ENCODE results near the gene NBPF1.
"Not testable (repeated sequence)": the region's sequence is repeated elsewhere in the genome, so short reads cannot be mapped to it uniquely, and the experiment has no call there.

The NBPF1 gene

DNA sequence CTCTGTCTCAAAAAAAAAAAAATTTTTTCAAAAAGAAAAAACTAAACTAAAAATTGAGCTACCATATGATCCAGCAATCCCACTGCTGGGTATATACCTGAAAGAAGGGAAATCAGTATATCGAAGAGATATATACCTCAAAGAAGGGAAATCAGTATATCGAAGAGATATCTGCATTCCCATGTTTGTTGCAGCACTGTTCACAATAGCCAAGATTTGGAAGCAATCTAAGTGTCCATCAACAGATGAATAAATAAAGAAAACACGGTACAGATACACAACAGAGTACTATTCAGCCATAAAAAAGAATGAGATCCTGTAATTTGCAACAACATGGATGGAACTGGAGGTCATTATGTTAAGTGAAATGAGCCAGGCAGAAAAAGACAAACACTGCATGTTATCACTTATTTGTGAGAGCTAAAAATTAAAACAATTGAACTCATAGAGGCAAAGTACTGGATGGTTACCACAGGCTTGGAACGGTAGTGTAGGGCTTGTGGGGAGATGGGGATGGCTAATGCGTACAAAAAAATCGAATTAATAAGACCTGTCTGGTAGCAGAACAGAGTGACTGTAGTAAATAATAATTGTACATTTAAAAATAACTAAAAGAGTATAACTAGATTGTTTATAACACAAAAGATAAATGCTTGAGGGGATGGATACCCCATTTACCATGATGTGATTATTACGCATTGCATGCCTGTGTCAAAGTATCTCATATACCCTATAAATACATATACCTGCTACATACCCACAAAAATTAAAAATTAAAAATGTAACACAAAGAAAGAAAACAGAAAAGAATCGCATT is 28.0 kb upstream of the NBPF1 start:
- not testable (repeated sequence) for DNase-seq (ENCODE audit: low spot score)

- DNase-seq (ENCODE audit: low spot score), result not testable (repeated sequence)
These were observed 26.0 kb upstream of the NBPF1 start for GRCh38 chr1:16639091-16640031.

DNA sequence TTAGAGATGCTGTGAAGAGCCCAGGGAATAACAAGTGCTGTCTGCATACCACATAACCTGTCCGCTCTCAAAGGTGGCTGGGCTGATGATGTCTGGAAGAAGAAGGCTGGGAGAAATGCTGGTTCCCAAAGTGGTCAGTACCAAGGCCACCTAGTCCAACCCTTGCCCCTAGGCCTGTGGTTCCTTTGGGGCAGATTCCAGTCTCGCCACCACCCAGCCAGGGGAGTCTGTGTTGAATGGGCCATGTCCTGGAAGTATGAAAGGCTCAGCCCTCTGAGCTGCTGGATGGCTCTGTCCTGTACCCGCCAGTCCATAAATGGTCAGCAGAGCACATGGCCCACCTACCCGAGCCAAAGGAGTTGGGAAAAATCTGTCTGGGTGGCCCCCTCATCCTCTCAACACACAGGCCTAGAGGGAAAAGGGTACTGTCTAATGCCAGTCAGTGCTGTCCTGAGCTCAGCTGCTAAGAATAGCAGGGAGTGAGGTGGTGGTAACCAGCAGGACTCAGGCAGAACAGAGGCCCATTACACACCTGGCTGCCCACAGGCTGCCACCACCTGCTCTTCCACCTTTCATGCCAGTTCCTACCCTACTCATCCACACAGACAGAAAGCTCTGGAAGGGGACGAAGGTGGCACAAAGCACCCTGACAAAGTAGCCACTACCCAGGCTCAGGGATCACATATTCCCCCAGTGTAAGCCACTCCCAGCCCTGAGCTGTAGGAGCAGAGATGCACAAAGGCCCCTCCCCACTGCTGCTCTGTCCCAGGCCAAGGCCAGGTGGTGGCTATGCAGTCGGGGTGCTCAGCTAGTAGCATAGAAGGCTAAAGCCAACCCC is 24.8 kb upstream of the NBPF1 start:
- not testable (repeated sequence) for DNase-seq (ENCODE audit: low spot score)

DNA sequence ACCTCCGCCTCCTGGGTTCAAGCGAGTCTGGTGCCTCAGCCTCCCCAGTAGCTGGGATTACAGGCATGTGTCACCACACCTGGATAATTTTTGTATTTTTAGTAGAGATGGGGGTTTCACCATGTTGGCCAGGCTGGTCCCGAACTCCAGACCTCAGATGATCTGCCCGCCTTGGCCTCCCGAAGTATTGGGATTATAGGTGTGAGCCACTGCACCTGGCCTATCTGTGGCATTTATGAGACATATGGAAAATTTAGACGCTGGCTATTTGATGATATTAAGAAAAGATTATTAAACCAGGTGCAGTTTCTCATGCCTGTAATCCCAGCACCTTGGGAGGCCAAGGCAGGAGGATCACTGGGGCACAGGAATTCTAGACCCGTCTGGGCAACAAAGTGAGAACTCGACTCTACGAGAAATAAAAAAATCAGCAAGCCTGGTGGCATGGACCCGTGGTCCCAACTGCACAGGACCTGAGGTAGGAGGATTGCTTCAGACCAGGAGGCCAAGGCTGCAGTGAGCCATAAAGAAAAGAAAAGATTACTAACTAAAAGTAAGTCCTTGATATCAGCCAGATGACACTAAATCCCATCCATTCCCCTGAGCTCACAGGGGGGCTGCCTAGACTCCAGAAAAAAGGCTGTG is 23.3 kb upstream of the NBPF1 start:
- DNase-seq (ENCODE audit: low spot score), result not testable (repeated sequence)

DNA sequence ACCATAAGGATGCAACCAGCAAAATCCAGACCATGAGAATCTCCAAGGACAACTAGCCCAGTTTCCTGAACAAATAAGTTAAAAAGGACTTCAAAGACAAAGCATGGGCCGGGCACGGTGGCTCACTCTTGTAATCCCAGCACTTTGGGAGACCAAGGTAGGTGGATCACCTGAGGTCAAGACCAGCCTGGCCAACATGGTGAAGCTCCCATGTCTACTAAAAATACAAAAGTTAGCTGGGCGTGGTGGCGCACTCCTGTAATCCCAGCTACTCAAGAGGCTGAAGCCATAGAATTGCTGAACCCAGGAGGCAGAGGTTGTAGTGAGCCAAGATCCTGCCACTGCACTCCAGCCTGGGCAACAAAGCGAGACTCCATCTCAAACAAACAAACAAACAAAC is 22.6 kb upstream of the NBPF1 start:
- not testable (repeated sequence) for DNase-seq (ENCODE audit: low spot score)

DNA sequence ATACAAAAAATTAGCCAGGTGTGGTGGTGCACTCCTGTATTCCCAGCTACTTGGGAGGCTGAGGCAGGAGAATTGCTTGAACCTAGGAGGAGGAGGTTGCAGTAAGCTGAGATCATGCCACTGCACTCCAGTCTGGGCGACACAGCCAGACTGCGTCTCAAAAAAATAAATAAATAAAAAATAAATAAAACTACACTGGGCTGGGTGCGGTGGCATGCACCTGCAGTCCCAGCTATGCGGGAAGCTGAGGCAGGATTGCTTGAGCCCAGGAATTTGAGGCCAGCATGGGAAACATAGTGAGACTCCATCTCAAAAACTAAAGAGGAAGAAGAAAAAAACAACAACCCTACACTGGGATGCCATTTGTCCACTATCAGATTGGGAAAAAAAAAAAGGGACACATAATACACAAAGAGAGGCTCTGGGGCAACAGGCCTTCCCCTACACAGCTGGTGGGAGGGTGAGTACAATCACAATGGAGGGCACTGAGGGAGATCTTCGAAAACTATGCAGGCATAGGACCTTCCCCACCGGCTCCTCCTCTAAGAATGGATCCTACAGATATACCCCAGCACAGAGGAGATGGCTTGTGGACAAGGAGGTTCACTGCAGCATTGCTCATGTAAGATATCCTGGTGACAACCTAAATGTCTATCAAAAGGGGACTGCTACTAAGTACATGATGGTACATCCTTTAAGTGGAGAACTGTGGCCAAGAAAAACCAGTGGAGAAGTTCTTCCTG is 20.3 kb upstream of the NBPF1 start:
- not testable (repeated sequence) for DNase-seq (ENCODE audit: low spot score)

DNA sequence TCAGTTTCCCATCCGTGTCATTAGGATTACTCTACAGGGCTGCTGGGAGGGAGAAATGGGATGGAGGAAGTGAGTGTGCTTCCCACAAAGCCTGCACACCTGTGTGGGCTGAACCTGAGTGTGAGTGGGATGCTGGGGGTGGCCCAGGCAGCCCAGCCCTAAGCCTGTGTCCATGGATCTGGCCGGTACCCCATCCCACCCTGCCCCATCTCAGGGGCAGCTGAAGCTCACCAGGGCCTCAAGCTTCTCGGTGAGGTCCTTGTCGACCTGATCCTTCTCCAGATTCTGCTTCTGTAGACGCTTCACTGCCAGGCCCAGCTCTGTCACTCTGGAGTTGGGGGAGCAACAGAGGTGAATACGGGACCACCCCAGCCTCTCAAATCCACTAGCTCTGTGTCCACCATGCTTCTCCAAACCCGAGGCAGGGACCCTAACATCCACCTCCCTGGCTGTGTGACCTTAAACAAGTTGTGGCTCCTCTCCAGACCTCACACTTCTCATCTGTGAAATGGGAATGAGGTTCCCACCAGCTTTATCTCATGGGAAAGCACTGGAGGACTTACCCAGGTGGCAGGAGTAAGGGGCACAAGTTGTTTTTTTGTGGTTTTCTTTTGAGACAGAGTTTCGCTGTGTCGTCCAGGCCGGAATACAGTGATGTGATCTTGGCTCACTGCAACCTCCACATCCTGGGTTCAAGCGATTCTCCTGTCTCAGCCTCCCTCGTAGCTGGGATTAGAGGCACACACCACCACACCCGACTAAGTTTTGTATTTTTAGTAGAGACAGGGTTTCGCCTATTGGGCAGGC is 18.9 kb upstream of the NBPF1 start:
- not testable (repeated sequence) for DNase-seq (ENCODE audit: low spot score)

- DNase-seq (ENCODE audit: low spot score), result no peak
These were observed 18.1 kb upstream of the NBPF1 start for GRCh38 chr1:16631248-16632043.

GRCh38 chr1:16630661-16631247 is 17.4 kb upstream of the NBPF1 start:
- no peak for DNase-seq (ENCODE audit: low spot score)

- DNase-seq (ENCODE audit: low spot score), result not testable (repeated sequence)
These were observed 16.7 kb upstream of the NBPF1 start for GRCh38 chr1:16629916-16630530.

GRCh38 chr1:16628361-16629111 is 15.2 kb upstream of the NBPF1 start:
- DNase-seq (ENCODE audit: low spot score), result no peak

GRCh38 chr1:16626409-16626983 is 13.1 kb upstream of the NBPF1 start:
- not testable (repeated sequence) for DNase-seq (ENCODE audit: low spot score)

- DNase-seq (ENCODE audit: low spot score), result no peak
These were observed 12.4 kb upstream of the NBPF1 start for GRCh38 chr1:16625497-16626408.

- DNase-seq (ENCODE audit: low spot score), result not testable (repeated sequence)
These were observed 10.7 kb upstream of the NBPF1 start for GRCh38 chr1:16623812-16624719.

DNA sequence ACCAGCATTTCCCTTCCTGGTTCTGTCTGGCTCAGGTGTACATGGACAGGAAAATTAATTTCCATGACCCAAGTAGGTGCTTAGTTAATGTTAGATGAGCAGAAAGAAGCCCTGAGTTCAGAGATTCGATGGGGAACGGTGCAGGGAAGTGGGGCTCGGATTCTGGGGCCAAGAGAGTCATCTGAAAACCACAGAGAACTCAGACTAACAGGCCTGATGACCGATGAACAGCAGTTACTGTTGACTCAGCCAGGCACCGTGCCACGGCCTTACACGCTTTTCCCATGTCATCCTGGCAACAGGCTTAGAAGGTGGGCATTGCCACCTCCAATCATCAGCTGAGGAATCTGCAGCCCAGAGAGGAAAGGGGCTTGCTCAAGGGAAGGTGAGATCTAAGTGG is 10.0 kb upstream of the NBPF1 start:
- DNase-seq (ENCODE audit: low spot score), result not testable (repeated sequence)

Measured in hematopoietic multipotent progenitor cell treated with erythropoietin and hydrocortisone succinate and interleukin-3 and kit ligand, for 17 days (in vitro differentiated cells).